Measurements from ENCODE around the gene C1orf210.

Gene C1orf210

GRCh38 chr1:43276673-43277072 lies 8.7 kb downstream of the C1orf210 start:
- no peak overlapping the region for H3K27ac Mint-ChIP-seq

DNA sequence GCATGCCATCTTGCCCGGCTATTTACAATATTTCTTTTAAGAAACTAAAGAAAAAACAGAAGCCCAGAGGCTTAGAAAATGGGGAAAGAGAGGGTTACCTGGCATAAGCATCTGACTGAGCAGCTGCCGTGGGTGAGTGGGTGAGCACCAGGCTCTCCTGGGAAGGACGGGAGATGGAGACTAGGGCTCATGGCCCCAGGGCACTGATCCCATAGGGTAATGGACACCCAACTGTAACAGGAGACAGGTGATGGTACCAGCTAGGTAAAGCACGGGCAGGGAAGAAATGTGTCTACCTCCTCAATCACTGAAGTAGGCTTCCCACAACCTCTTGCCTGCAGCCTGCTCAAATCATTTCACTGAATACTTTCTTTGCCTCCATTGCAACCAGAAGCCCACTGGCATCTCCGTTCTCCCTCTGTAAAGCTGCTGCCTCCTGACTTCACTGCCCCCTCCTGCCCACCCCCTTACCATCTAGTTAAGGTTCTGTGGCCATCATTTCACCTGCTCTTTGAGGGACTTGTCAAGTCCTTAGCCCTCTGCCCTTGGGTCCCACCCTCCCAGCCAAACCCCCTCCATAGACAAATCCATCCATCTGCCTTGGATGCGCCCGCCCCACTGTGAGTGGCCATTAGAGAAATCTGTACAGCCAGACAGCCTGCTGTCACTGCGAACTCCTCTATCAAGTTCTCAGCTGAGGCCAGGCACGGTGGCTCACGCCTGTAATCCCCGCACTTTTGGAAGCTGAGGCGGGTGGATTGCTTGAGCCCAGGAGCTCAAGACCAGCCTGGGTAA lies 9.4 kb downstream of the C1orf210 start:
- no peak overlapping the region for H3K4me3 Mint-ChIP-seq
- peaks cover 6% of the 10 kb centered on the region for H3K27me3 Mint-ChIP-seq
- no peak overlapping the region for H3K27ac Mint-ChIP-seq
- peaks cover 6% of the 10 kb centered on the region for H3K36me3 Mint-ChIP-seq
- H3K9me3 Mint-ChIP-seq (ENCODE audit: low read depth), result no peaks in the 10 kb centered on the region
- H3K4me1 Mint-ChIP-seq (ENCODE audit: low read depth), result peaks cover 17% of the 10 kb centered on the region

More at GRCh38 chr1:43276673-43277072, 8.7 kb downstream of the C1orf210 start:
- H3K27me3 Mint-ChIP-seq, result peaks cover 5% of the 10 kb centered on the region
- H3K4me3 Mint-ChIP-seq, result no peak overlapping the region
- no peaks in the 10 kb centered on the region for H3K9me3 Mint-ChIP-seq (ENCODE audit: low read depth)
- peaks cover 6% of the 10 kb centered on the region for H3K36me3 Mint-ChIP-seq
- H3K4me1 Mint-ChIP-seq (ENCODE audit: low read depth), result peaks cover 11% of the 10 kb centered on the region

GRCh38 chr1:43274804-43275180 lies 10.6 kb downstream of the C1orf210 start:
- H3K27ac Mint-ChIP-seq, result peak overlapping the region; percentile 90
- H3K27me3 Mint-ChIP-seq, result peaks cover 6% of the 10 kb centered on the region
- H3K36me3 Mint-ChIP-seq, result peaks cover 6% of the 10 kb centered on the region
- H3K4me3 Mint-ChIP-seq, result peak overlapping the region; percentile 65
- H3K4me1 Mint-ChIP-seq (ENCODE audit: low read depth), result peaks cover 23% of the 10 kb centered on the region
- no peaks in the 10 kb centered on the region for H3K9me3 Mint-ChIP-seq (ENCODE audit: low read depth)

DNA sequence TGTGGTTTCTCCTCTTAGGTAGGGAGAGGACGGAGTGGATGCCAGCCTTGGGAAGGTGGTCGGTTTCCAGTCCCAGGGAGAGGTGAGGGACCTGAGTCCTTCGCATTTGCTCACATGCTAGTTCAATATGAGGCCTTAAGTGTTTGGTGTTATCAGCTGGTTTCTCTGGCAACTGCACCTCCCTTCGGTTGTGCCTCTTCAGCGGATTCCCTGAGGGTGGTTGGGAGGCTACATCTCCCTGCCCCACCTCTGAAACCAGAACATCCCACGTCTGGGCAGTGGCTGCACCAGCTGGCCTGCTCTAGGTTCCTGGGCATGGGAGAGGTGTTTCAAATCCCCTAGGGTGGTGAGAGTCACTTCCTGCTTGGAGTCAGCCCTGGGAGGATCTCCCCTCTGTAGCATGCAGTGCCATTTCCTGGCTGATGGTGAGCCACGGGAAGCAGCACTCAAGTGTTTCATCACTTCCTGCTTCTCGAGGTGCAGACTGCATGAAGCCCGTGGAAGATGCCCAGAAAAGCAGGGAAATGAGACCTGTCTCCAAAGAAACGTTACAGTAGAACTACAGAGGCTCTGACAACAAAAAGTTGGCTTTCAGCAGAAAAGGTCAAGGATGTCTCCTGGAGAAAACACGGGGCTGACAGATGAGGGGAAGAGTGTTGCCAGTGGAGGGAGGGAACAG lies 11.1 kb downstream of the C1orf210 start:
- Mint-ChIP-seq H3K36me3 (peaks cover 6% of the 10 kb centered on the region), H3K27me3 (peaks cover 6% of the 10 kb centered on the region), H3K9me3 (ENCODE audit: low read depth) (no peaks in the 10 kb centered on the region), H3K27ac (peak overlapping the region; percentile 90), H3K4me3 (peak overlapping the region; percentile 65), H3K4me1 (ENCODE audit: low read depth) (peaks cover 24% of the 10 kb centered on the region)

DNA sequence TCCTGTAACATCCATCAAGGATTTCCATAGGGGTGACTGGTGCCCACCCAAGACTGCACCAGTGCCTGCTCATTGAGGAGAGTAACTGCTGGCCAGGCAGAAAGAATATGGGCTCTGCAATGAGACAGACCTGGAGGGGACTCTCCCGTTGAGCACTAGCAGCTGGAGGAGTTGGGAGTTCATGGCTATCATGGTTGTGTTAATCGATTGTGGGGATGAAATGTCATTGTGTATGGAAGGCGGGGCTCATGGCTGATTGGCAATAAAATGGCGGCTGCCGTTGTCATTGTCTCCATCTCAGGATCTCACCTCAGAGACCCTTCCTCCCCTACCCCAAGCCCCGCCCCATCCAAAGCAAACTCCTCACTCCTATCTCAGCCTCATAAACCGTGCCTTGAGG lies 11.7 kb downstream of the C1orf210 start:
- H3K4me1 Mint-ChIP-seq (ENCODE audit: low read depth), result peaks cover 24% of the 10 kb centered on the region
- no peak overlapping the region for H3K27ac Mint-ChIP-seq
- H3K27me3 Mint-ChIP-seq, result peaks cover 6% of the 10 kb centered on the region
- H3K9me3 Mint-ChIP-seq (ENCODE audit: low read depth), result no peaks in the 10 kb centered on the region
- H3K36me3 Mint-ChIP-seq, result peaks cover 6% of the 10 kb centered on the region
- H3K4me3 Mint-ChIP-seq, result no peak overlapping the region

DNA sequence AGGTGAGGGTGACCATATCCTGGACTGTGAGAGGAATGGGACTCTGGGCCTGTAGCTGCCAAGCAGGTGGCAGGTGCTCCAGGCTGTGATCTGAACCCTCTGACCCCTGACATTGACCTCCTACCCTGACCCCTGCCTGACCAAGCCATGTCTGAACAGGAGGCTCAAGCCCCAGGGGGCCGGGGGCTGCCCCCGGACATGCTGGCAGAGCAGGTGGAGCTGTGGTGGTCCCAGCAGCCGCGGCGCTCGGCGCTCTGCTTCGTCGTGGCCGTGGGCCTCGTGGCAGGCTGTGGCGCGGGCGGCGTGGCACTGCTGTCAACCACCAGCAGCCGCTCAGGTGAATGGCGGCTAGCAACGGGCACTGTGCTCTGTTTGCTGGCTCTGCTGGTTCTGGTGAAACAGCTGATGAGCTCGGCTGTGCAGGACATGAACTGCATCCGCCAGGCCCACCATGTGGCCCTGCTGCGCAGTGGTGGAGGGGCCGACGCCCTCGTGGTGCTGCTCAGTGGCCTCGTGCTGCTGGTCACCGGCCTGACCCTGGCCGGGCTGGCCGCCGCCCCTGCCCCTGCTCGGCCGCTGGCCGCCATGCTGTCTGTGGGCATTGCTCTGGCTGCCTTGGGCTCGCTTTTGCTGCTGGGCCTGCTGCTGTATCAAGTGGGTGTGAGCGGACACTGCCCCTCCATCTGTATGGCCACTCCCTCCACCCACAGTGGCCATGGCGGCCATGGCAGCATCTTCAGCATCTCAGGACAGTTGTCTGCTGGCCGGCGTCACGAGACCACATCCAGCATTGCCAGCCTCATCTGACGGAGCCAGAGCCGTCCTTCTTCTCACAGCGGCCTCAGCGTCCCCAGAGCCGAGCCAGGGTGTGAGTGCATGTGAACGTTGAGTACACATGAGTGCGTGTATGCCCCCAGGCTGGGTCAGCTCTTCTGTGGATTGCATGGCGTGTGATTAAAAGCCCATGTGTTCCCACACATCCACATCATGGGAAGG lies 12.5 kb downstream of the C1orf210 start:
- Mint-ChIP-seq H3K4me3 (no peak overlapping the region), H3K4me1 (ENCODE audit: low read depth) (peaks cover 24% of the 10 kb centered on the region), H3K36me3 (peaks cover 6% of the 10 kb centered on the region), H3K27me3 (peaks cover 6% of the 10 kb centered on the region), H3K27ac (no peak overlapping the region), H3K9me3 (ENCODE audit: low read depth) (no peaks in the 10 kb centered on the region)

GRCh38 chr1:43272161-43272560 lies 13.2 kb downstream of the C1orf210 start:
- Mint-ChIP-seq H3K4me1 (ENCODE audit: low read depth) (peaks cover 24% of the 10 kb centered on the region), H3K36me3 (peaks cover 6% of the 10 kb centered on the region), H3K9me3 (ENCODE audit: low read depth) (no peaks in the 10 kb centered on the region), H3K27me3 (peaks cover 4% of the 10 kb centered on the region), H3K27ac (no peak overlapping the region), H3K4me3 (no peak overlapping the region)

DNA sequence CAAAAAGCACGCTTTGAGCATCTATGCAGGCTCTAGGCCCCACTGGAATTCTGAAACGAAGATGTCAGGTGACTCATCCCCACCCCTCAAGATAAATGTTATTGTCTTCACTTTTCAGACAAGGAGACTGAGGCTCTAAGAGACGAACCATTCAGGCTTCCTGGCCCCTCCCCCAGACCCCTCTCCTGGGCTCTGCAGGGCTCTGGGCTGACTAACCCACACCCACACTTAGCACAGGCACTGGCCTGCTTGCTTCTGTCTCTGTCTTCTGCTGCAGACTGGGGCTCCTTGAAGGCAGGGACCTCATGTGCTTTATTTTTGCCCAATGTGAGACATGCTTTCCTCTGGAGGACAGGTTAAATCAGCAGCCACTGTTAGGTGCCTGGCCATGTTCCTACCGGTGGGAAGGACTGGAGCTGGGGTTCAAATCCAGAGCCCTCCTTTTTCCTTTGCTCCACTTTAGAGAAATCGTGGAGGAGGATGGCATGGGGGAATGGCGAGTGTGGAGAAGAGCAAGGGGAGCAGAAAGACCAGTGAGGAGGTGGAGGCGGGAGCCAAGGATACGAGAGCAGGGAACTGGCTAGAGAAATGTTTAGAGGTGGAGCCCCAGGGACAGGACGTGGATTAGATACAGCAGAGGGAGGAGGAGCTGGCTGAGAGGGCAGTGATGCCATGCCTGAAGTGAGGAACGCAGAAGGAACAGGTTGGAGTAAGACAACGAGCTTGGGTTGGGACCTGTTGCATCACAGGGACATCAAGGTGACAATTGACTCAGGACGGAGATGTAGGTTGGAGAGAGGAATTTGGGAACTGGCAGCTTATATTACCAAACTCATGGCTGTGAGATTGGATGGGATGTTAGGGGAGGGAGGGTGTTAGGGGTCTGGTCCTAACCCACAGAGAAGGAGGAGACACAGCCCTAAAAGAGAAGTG lies 13.9 kb downstream of the C1orf210 start:
- Mint-ChIP-seq H3K9me3 (ENCODE audit: low read depth) (no peaks in the 10 kb centered on the region), H3K36me3 (peaks cover 3% of the 10 kb centered on the region), H3K27ac (no peak overlapping the region), H3K27me3 (peaks cover 4% of the 10 kb centered on the region), H3K4me1 (ENCODE audit: low read depth) (peaks cover 24% of the 10 kb centered on the region), H3K4me3 (peak overlapping the region; percentile 70)

GRCh38 chr1:43270421-43271095 lies 14.8 kb downstream of the C1orf210 start:
- H3K9me3 Mint-ChIP-seq (ENCODE audit: low read depth), result no peaks in the 10 kb centered on the region
- H3K4me3 Mint-ChIP-seq, result peak overlapping the region; percentile 70
- peaks cover 4% of the 10 kb centered on the region for H3K27me3 Mint-ChIP-seq
- H3K27ac Mint-ChIP-seq, result no peak overlapping the region
- H3K36me3 Mint-ChIP-seq, result peaks cover 3% of the 10 kb centered on the region
- H3K4me1 Mint-ChIP-seq (ENCODE audit: low read depth), result peaks cover 24% of the 10 kb centered on the region

- H3K4me3 Mint-ChIP-seq, result peak within 1 kb of the TSS; percentile 70
- peaks cover 3% of the 10 kb centered on the region for H3K36me3 Mint-ChIP-seq
- no peaks in the 10 kb centered on the region for H3K9me3 Mint-ChIP-seq (ENCODE audit: low read depth)
- H3K27ac Mint-ChIP-seq, result no peak within 1 kb of the TSS
- H3K27me3 Mint-ChIP-seq, result peaks cover 4% of the 10 kb centered on the region
- peaks cover 21% of the 10 kb centered on the region for H3K4me1 Mint-ChIP-seq (ENCODE audit: low read depth)
Measured at GRCh38 chr1:43269627-43270375, 15.6 kb downstream of the C1orf210 start, which contains the start of gene TMEM125. Gene TMEM125 (plus strand): TSS chr1:43269983. CDS start chr1:43272723, 2,740 bp downstream.

DNA sequence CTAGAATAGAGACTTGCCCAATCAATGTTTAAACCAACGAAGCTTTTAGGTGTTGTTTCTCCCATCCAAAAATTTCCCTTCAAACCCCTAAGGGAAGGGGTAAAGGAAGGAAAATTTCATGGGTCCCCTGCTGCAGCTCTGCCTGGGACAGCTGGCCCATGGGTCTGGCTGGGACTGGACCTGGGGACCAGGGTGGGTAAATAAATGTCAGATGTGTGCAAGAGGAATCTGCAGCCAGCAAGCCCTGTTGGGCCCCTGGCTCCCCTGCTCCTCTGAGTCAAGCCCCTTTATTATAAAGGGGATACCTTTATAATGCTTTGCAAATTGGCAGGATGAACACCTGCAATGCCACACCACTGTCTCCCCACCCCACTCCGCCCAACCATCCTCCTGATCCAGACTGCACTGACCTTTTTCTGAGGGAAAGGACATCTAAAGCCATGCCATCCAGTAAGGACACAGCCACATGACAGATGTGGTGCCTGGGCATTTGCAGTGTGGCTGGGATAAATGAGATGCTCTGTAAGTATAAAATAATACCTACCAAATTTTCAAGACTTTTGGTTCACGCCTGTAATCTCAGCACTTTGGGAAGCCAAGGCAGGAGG lies 17.5 kb downstream of the C1orf210 start:
- Mint-ChIP-seq H3K4me3 (no peak overlapping the region), H3K27me3 (peaks cover 4% of the 10 kb centered on the region), H3K4me1 (ENCODE audit: low read depth) (peaks cover 15% of the 10 kb centered on the region), H3K36me3 (peaks cover 4% of the 10 kb centered on the region), H3K9me3 (ENCODE audit: low read depth) (peaks cover 6% of the 10 kb centered on the region), H3K27ac (no peak overlapping the region)

- H3K4me3 Mint-ChIP-seq, result no peak overlapping the region
- H3K9me3 Mint-ChIP-seq (ENCODE audit: low read depth), result peaks cover 6% of the 10 kb centered on the region
- peaks cover 4% of the 10 kb centered on the region for H3K36me3 Mint-ChIP-seq
Measured at GRCh38 chr1:43267291-43267805, 18.0 kb downstream of the C1orf210 start.

More at GRCh38 chr1:43267291-43267805, 18.0 kb downstream of the C1orf210 start:
- H3K27ac Mint-ChIP-seq, result no peak overlapping the region
- H3K27me3 Mint-ChIP-seq, result peaks cover 4% of the 10 kb centered on the region
- H3K4me1 Mint-ChIP-seq (ENCODE audit: low read depth), result peaks cover 15% of the 10 kb centered on the region
